Natural killer cell (primary cell): ENCODE results near the gene TEAD1. TPM values are rescaled to one million over a fixed set of nuclear protein-coding genes. Genes with fewer than 3 reads are reported as not detected.

Experiments
- ATAC-seq, 3 donors: fragments of 150-1000 bp in 2 of 3; fragments of 200-7000 bp in 1 of 3; cut with Tn5 transposase; 1 replicate in 1 of 3; 2 replicates in 2 of 3; pipeline ENCODE4 v1.10.0; 2021; ENCODE audit warnings: mild to moderate bottlenecking in 2 of 3, moderate library complexity in 2 of 3
- DNase-seq, 2 donors: peaks; one replicate each; pipeline versions ENCODE4 v3.0.0 to v3.0.0-alpha.2; 2013 to 2021; ENCODE audit warnings: mixed read lengths in 1 of 2
- H3K27ac ChIP-seq: one replicate; pipeline ENCODE4 v1.5.1; 2013; ENCODE audit warnings: mild to moderate bottlenecking, low read length
- H3K27me3 ChIP-seq: one replicate; pipeline ENCODE4 v1.6.1; 2013; ENCODE audit warnings: low read length; ENCODE audit not compliant: control insufficient read depth, insufficient read depth
- H3K36me3 ChIP-seq: one replicate; pipeline ENCODE4 v1.6.1; 2013; ENCODE audit warnings: low read length; ENCODE audit not compliant: control insufficient read depth, insufficient read depth
- H3K4me1 ChIP-seq: one replicate; pipeline ENCODE4 v1.6.1; 2013; ENCODE audit warnings: low read length; ENCODE audit not compliant: control insufficient read depth, insufficient read depth
- H3K4me3 ChIP-seq: one replicate; pipeline ENCODE4 v1.5.1; 2013; ENCODE audit warnings: low read length
- H3K9me3 ChIP-seq: one replicate; pipeline ENCODE4 v1.6.1; 2013; ENCODE audit warnings: low read length; ENCODE audit not compliant: control insufficient read depth, insufficient read depth
- H3K27ac Mint-ChIP-seq, 2 donors: one replicate each; pipeline ENCODE4 v1.8.0; 2022; ENCODE audit warnings: mild to moderate bottlenecking in 2 of 2, mixed read lengths in 2 of 2, moderate library complexity in 1 of 2
- H3K27me3 Mint-ChIP-seq, 2 donors: one replicate each; pipeline ENCODE4 v1.8.0; 2022; ENCODE audit warnings: low read depth in 2 of 2, mixed read lengths in 2 of 2
- H3K36me3 Mint-ChIP-seq: one replicate; pipeline ENCODE4 v1.8.0; 2022; ENCODE audit warnings: mixed read lengths
- H3K4me1 Mint-ChIP-seq, 2 donors: one replicate each; pipeline ENCODE4 v1.8.0; 2022; ENCODE audit warnings: mixed read lengths in 2 of 2
- H3K4me3 Mint-ChIP-seq: one replicate; pipeline ENCODE4 v1.8.0; 2022; ENCODE audit warnings: mild to moderate bottlenecking, moderate library complexity, mixed read lengths
- H3K9me3 Mint-ChIP-seq, 2 donors: one replicate each; pipeline ENCODE4 v1.8.0; 2022; ENCODE audit warnings: mixed read lengths in 2 of 2
- WGBS: methylation state at CpG from one replicate; pipeline ENCODE4 v1.1.7; 2013; ENCODE audit warnings: missing lambda C conversion rate; ENCODE audit not compliant: insufficient coverage; 5-methylcytosine and 5-hydroxymethylcytosine counted together
- intact Hi-C: fragments of 100-400 bp; cut with micrococcal nuclease; formaldehyde crosslinking; loops from one replicate; pipeline ENCODE4 v1.14.2; 2022
- total RNA-seq, 4 donors: library from RNA; stranded (reverse); fragments of 120-200 nt in 1 of 4; gene quantifications; one replicate each; pipeline versions ENCODE4 v1.2.3 to v1.2.4, GENCODE V29; 2013 to 2022
- TF ChIP-seq, protein P1 (sequence below): fragments of 200-600 bp; IDR thresholded peaks from one replicate; pipeline ENCODE4 v1.8.0; 2022; ENCODE audit warnings: antibody characterized with exemption

Gene TEAD1
- total RNA-seq, 3 donors from 2014 or later (not counting 1 experiment from before 2014, with no cell fraction given) = not detected

DNA sequence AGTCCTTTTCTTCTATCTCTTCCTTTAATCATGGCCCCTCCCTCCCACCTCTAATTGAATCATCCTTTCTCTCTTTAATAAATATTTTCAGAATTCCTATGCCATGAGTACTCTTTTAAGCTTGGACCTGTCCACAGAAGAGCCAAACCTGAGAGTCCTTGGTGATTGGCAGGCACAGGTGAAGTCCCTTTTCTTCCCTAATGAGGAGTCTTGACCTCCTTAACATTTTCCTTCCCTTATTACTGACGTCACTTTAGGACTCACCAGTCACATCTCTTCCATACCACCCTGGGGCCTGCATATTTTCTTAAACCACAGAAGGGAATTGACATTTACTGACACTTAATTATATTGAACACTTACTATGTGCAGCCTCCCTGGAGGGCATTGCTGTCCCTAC is 293.9 kb downstream of the TEAD1 start:
- no peaks in the 10 kb centered on the region for H3K36me3 Mint-ChIP-seq
- Histone ChIP-seq H3K4me3 (no peak overlapping the region), H3K27me3 (no peaks in the 10 kb centered on the region), H3K27ac (no peak overlapping the region), H3K36me3 (no peaks in the 10 kb centered on the region), H3K4me1 (no peaks in the 10 kb centered on the region), H3K9me3 (no peaks in the 10 kb centered on the region)
- no peak overlapping the region for H3K4me3 Mint-ChIP-seq
- H3K27ac Mint-ChIP-seq = no peak overlapping the region
- H3K9me3 Mint-ChIP-seq = no peaks in the 10 kb centered on the region
- no peaks in the 10 kb centered on the region for H3K4me1 Mint-ChIP-seq
- 70% methylated on average over 1 of the region's 1 CpG for WGBS
- no peak for DNase-seq
- intact Hi-C loops = no loop called here
- peaks cover 9 to 10% of the 10 kb centered on the region in 2 donors for H3K27me3 Mint-ChIP-seq
- TF ChIP-seq, protein P1, sequence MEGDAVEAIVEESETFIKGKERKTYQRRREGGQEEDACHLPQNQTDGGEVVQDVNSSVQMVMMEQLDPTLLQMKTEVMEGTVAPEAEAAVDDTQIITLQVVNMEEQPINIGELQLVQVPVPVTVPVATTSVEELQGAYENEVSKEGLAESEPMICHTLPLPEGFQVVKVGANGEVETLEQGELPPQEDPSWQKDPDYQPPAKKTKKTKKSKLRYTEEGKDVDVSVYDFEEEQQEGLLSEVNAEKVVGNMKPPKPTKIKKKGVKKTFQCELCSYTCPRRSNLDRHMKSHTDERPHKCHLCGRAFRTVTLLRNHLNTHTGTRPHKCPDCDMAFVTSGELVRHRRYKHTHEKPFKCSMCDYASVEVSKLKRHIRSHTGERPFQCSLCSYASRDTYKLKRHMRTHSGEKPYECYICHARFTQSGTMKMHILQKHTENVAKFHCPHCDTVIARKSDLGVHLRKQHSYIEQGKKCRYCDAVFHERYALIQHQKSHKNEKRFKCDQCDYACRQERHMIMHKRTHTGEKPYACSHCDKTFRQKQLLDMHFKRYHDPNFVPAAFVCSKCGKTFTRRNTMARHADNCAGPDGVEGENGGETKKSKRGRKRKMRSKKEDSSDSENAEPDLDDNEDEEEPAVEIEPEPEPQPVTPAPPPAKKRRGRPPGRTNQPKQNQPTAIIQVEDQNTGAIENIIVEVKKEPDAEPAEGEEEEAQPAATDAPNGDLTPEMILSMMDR = no peak
- ATAC-seq = no peak

- ATAC-seq (no peak), DNase-seq (no peak)
- H3K36me3 Mint-ChIP-seq = no peaks in the 10 kb centered on the region
- Histone ChIP-seq H3K27me3 (no peaks in the 10 kb centered on the region), H3K4me1 (no peaks in the 10 kb centered on the region), H3K4me3 (no peak overlapping the region), H3K27ac (no peak overlapping the region), H3K9me3 (no peaks in the 10 kb centered on the region), H3K36me3 (no peaks in the 10 kb centered on the region)
- TF ChIP-seq, protein P1 = no peak
- H3K9me3 Mint-ChIP-seq = no peaks in the 10 kb centered on the region
- intact Hi-C loops = no loop called here
- no peak overlapping the region for H3K27ac Mint-ChIP-seq
- H3K4me1 Mint-ChIP-seq = no peaks in the 10 kb centered on the region
- peaks cover 6 to 9% of the 10 kb centered on the region in 2 donors for H3K27me3 Mint-ChIP-seq
- no peak overlapping the region for H3K4me3 Mint-ChIP-seq
- 90% methylated on average over 6 of the region's 6 CpGs for WGBS
These were observed 294.6 kb downstream of the TEAD1 start for GRCh38 chr11:12968826-12969225.

GRCh38 chr11:12971955-12972354 is 297.7 kb downstream of the TEAD1 start:
- H3K4me1 ChIP-seq = no peaks in the 10 kb centered on the region
- no peak overlapping the region for H3K4me3 Mint-ChIP-seq
- H3K4me3 ChIP-seq = no peak overlapping the region
- DNase-seq = no peak
- H3K4me1 Mint-ChIP-seq = no peaks in the 10 kb centered on the region
- H3K36me3 ChIP-seq = no peaks in the 10 kb centered on the region
- H3K27me3 Mint-ChIP-seq = peaks cover 6 to 9% of the 10 kb centered on the region in 2 donors
- intact Hi-C loops = no loop called here
- no peaks in the 10 kb centered on the region for H3K9me3 Mint-ChIP-seq
- TF ChIP-seq, protein P1 = no peak
- H3K9me3 ChIP-seq = no peaks in the 10 kb centered on the region
- 94% methylated on average over 1 of the region's 1 CpG for WGBS
- H3K27ac ChIP-seq = no peak overlapping the region
- H3K27ac Mint-ChIP-seq = no peak overlapping the region
- ATAC-seq = no peak
- no peaks in the 10 kb centered on the region for H3K36me3 Mint-ChIP-seq
- no peaks in the 10 kb centered on the region for H3K27me3 ChIP-seq

- 100% methylated on average over 1 of the region's 1 CpG for WGBS
- H3K9me3 Mint-ChIP-seq = no peaks in the 10 kb centered on the region
- H3K27ac Mint-ChIP-seq = no peak overlapping the region
- peaks cover 13 to 14% of the 10 kb centered on the region in 2 donors for H3K27me3 Mint-ChIP-seq
- no peaks in the 10 kb centered on the region for H3K4me1 ChIP-seq
- no peaks in the 10 kb centered on the region for H3K9me3 ChIP-seq
- H3K36me3 Mint-ChIP-seq = no peaks in the 10 kb centered on the region
- H3K4me3 Mint-ChIP-seq = no peak overlapping the region
- H3K27me3 ChIP-seq = no peaks in the 10 kb centered on the region
- intact Hi-C loops = no loop called here
- no peak overlapping the region for H3K4me3 ChIP-seq
- H3K27ac ChIP-seq = no peak overlapping the region
- ATAC-seq (no peak), DNase-seq (no peak)
- TF ChIP-seq, protein P1 = no peak
- no peaks in the 10 kb centered on the region for H3K36me3 ChIP-seq
- H3K4me1 Mint-ChIP-seq = no peaks in the 10 kb centered on the region
These were observed 299.4 kb downstream of the TEAD1 start for GRCh38 chr11:12973528-12974181.
